Spleen (tissue), 7 donors: ENCODE results near the gene OAS1.

ENCODE experiments used
- POLR2AphosphoS5 ChIP-seq, 3 donors: sonication (generic); formaldehyde crosslinking; IDR thresholded peaks; one replicate each; pipeline ENCODE4 v1.5.1; 2017; ENCODE audit warnings: antibody characterized with exemption in 3 of 3
- TF ChIP-seq, protein P1 (sequence below), 11 experiments: fragments of 200-600 bp in 7 of 11; fragments of 450-650 bp in 4 of 11; sonication (generic) in 4 of 11; IDR thresholded peaks in 8 of 11; conservative IDR thresholded peaks in 3 of 11; 1 replicate in 7 of 11; 2 replicates in 4 of 11; pipeline versions ENCODE4 v1.4.0 to v1.8.0; 2016 to 2021; ENCODE audit warnings: antibody characterized with exemption in 11 of 11, inconsistent platforms in 4 of 11, mild to moderate bottlenecking in 1 of 11
- donor health status: DM: no; HTN: no; CAD: no; lungs with moderate emphysema.
- donor health status: DM: no; HTN: no; CAD: no.
- donor health status: DM: no; HTN: no; CAD: no.

DNA sequence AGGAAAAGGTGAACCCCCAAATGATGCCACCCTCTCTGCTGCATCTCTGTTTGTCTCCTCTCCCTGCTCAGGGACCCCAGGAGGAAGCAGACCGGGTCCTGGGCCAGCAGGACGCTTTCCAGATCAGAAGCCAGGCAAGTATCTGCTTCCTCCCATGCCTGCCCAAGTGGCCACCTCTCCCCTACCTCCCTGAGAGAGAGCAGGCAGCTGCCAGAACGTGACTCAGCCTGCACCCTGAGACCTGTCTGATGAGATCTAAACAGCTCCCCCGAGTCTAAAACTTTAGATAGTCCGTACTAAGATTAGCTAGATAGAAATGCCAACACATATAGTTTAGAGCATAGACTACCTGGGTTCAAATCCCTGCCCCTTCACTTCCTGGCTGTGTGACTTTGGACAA is 31.2 kb upstream of the OAS1 start:
- TF ChIP-seq, protein P1, sequence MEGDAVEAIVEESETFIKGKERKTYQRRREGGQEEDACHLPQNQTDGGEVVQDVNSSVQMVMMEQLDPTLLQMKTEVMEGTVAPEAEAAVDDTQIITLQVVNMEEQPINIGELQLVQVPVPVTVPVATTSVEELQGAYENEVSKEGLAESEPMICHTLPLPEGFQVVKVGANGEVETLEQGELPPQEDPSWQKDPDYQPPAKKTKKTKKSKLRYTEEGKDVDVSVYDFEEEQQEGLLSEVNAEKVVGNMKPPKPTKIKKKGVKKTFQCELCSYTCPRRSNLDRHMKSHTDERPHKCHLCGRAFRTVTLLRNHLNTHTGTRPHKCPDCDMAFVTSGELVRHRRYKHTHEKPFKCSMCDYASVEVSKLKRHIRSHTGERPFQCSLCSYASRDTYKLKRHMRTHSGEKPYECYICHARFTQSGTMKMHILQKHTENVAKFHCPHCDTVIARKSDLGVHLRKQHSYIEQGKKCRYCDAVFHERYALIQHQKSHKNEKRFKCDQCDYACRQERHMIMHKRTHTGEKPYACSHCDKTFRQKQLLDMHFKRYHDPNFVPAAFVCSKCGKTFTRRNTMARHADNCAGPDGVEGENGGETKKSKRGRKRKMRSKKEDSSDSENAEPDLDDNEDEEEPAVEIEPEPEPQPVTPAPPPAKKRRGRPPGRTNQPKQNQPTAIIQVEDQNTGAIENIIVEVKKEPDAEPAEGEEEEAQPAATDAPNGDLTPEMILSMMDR (IDR thresholded peaks at IDR 0.05 in 8 of 11, conservative IDR thresholded peaks at IDR 0.05 in 3 of 11): no peak
- TF ChIP-seq POLR2AphosphoS5 (IDR thresholded peaks at IDR 0.05): no peak
